Hepatocyte (in vitro differentiated cells): Measurements from ENCODE around the gene AGBL1. TPM values are rescaled to one million over a fixed set of nuclear protein-coding genes. Genes with fewer than 3 reads are reported as not detected.

Experiments used
- DNase-seq: peaks from one replicate; pipeline ENCODE4 v3.0.0-alpha.2; 2016; ENCODE audit warnings: low spot score
- H2AFZ ChIP-seq: fragments of 200-600 bp; sonication (generic); 2 replicates; pipeline ENCODE4 v1.6.0; 2016; ENCODE audit warnings: antibody characterized with exemption, mild to moderate bottlenecking
- H3K27ac ChIP-seq: fragments of 200-600 bp; sonication (generic); 2 replicates; pipeline ENCODE4 v1.5.1; 2016; ENCODE audit warnings: mild to moderate bottlenecking
- H3K27me3 ChIP-seq: fragments of 200-600 bp; sonication (generic); 2 replicates; pipeline ENCODE4 v1.6.1; 2016
- H3K36me3 ChIP-seq: fragments of 200-600 bp; sonication (generic); replicated peaks from 2 replicates; pipeline ENCODE4 v1.5.1; 2016; ENCODE audit warnings: low read depth; ENCODE audit not compliant: insufficient read depth
- H3K4me1 ChIP-seq: fragments of 200-600 bp; sonication (generic); 2 replicates; pipeline ENCODE4 v1.5.1; 2016; ENCODE audit warnings: mild to moderate bottlenecking, moderate library complexity; ENCODE audit not compliant: insufficient read depth
- H3K4me2 ChIP-seq: fragments of 200-600 bp; sonication (generic); 2 replicates; pipeline ENCODE4 v1.6.0; 2016
- H3K4me3 ChIP-seq: fragments of 200-600 bp; sonication (generic); 2 replicates; pipeline ENCODE4 v1.5.1; 2016; ENCODE audit warnings: mild to moderate bottlenecking
- H3K79me2 ChIP-seq: fragments of 200-600 bp; sonication (generic); 2 replicates; pipeline ENCODE4 v1.6.0; 2017; ENCODE audit warnings: mild to moderate bottlenecking
- H3K9me2 ChIP-seq: fragments of 200-600 bp; sonication (generic); replicated peaks from 2 replicates; pipeline ENCODE4 v1.6.0; 2017; ENCODE audit warnings: mild to moderate bottlenecking; ENCODE audit not compliant: insufficient read depth
- H3K9me3 ChIP-seq: fragments of 200-600 bp; sonication (generic); 2 replicates; pipeline ENCODE4 v1.5.1; 2016; ENCODE audit warnings: low read depth, mild to moderate bottlenecking
- H4K20me1 ChIP-seq: fragments of 200-600 bp; sonication (generic); 2 replicates; pipeline ENCODE4 v1.6.0; 2016; ENCODE audit warnings: mild to moderate bottlenecking; ENCODE audit not compliant: insufficient read depth, poor library complexity, severe bottlenecking
- CTCF ChIP-seq: fragments of 200-600 bp; sonication (generic); IDR thresholded peaks from 2 replicates; pipeline ENCODE4 v1.5.1; 2016; ENCODE audit warnings: antibody characterized with exemption, mild to moderate bottlenecking; ENCODE audit not compliant: poor library complexity
- EZH2 ChIP-seq: fragments of 200-600 bp; sonication (generic); IDR thresholded peaks from 2 replicates; pipeline ENCODE4 v1.6.1; 2016; ENCODE audit warnings: antibody characterized with exemption, mild to moderate bottlenecking, borderline replicate concordance
- EZH2phosphoT487 ChIP-seq: fragments of 200-600 bp; sonication (generic); IDR thresholded peaks from one replicate; pipeline ENCODE4 v1.6.1; 2018; ENCODE audit warnings: antibody characterized with exemption, mild to moderate bottlenecking, low read depth, moderate library complexity; ENCODE audit not compliant: unreplicated experiment, severe bottlenecking
- WGBS: methylation state at CpG from one replicate; pipeline ENCODE4 v1.1.6; 2016; ENCODE audit warnings: low lambda C conversion rate; ENCODE audit errors: missing lambda C conversion rate; 5-methylcytosine and 5-hydroxymethylcytosine counted together
- polyA plus RNA-seq: library from polyadenylated mRNA; unstranded; fragments of >200 nt; fragmentation: Nextera tagmentation; extraction: Ambion mirVana; gene quantifications from 2 replicates; pipeline ENCODE4 v1.2.1, GENCODE V29; 2016
- total RNA-seq: library from RNA; depleted of rRNA; stranded (reverse); fragments of >200 nt; gene quantifications from 2 replicates; pipeline ENCODE4 v1.2.3, GENCODE V29; 2014

AGBL1 gene
- total and polyA plus RNA-seq, 2 experiments from 2014 or later = not detected

DNA sequence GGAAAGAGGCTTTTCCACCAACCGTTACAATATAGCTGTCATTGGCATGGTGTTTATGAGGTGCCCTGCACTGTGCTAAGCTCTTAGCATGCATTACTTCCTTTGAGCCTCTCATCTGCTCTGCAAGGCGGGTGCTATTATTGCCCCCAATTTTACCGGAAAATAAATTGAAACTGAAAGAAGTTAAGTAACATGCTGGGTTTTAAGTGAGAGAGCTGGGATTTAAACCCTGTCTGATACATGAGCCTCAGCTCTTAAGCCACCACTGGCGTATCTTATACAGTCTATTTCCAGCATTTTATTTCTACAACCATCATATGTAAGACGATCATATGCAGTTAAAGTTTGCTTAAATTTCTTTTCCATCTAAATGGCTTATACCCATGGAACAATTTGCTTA lies 81.6 kb downstream of the AGBL1 start:
- Histone ChIP-seq H3K79me2 (no peaks in the 10 kb centered on the region), H4K20me1 (no peaks in the 10 kb centered on the region), H3K4me3 (no peak overlapping the region), H3K4me2 (no peak overlapping the region), H3K36me3 (no peaks in the 10 kb centered on the region), H3K27me3 (no peaks in the 10 kb centered on the region), H3K4me1 (peaks cover 29% of the 10 kb centered on the region), H3K9me3 (no peaks in the 10 kb centered on the region), H3K27ac (no peak overlapping the region), H2AFZ (no peak overlapping the region), H3K9me2 (no peaks in the 10 kb centered on the region)
- no peak for TF ChIP-seq EZH2
- no peak for TF ChIP-seq CTCF
- no peak for TF ChIP-seq EZH2phosphoT487
- no peak for DNase-seq
- 45% methylated on average over 5 of the region's 5 CpGs for WGBS

DNA sequence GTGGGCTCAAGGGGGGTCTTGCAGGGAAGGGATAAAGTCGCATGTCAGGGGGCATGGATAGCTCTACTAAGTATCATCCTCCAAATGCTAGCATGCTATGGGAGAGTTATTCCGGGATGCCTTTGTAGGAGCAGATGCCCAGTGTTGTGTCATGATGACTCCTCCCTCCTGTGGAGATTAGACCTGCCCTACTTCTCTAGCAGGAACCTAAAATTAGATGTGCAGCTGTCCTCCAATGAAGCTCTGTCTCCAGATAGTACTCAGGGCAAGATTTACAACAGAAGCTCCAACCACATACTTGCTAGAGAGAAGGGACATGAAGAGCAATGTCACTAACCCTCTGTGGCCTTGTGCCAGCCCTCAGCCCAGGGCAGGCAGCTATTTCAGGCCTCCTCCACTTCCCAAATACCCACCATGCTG lies 82.5 kb downstream of the AGBL1 start:
- TF ChIP-seq CTCF (no peak), EZH2 (no peak), EZH2phosphoT487 (no peak)
- H3K9me3 ChIP-seq = no peaks in the 10 kb centered on the region
- H4K20me1 ChIP-seq = no peaks in the 10 kb centered on the region
- DNase-seq = no peak
- H3K27ac ChIP-seq = no peak overlapping the region
- H3K36me3 ChIP-seq = no peaks in the 10 kb centered on the region
- no peaks in the 10 kb centered on the region for H3K9me2 ChIP-seq
- 93% methylated on average over 2 of the region's 2 CpGs for WGBS
- no peak overlapping the region for H2AFZ ChIP-seq
- no peak overlapping the region for H3K4me3 ChIP-seq
- no peaks in the 10 kb centered on the region for H3K27me3 ChIP-seq
- H3K79me2 ChIP-seq = no peaks in the 10 kb centered on the region
- H3K4me2 ChIP-seq = no peak overlapping the region
- peaks cover 29% of the 10 kb centered on the region for H3K4me1 ChIP-seq

GRCh38 chr15:86162641-86163040 lies 83.0 kb downstream of the AGBL1 start:
- H3K9me3 ChIP-seq = no peaks in the 10 kb centered on the region
- H3K27me3 ChIP-seq = no peaks in the 10 kb centered on the region
- no peak for DNase-seq
- no peak overlapping the region for H3K4me2 ChIP-seq
- TF ChIP-seq CTCF (no peak), EZH2phosphoT487 (no peak), EZH2 (no peak)
- H4K20me1 ChIP-seq = no peaks in the 10 kb centered on the region
- H3K4me1 ChIP-seq = peaks cover 29% of the 10 kb centered on the region
- 95% methylated on average over 2 of the region's 2 CpGs for WGBS
- H3K9me2 ChIP-seq = no peaks in the 10 kb centered on the region
- no peak overlapping the region for H3K4me3 ChIP-seq
- no peaks in the 10 kb centered on the region for H3K79me2 ChIP-seq
- H2AFZ ChIP-seq = no peak overlapping the region
- H3K27ac ChIP-seq = no peak overlapping the region
- no peaks in the 10 kb centered on the region for H3K36me3 ChIP-seq

- Histone ChIP-seq H3K9me3 (no peaks in the 10 kb centered on the region), H3K79me2 (no peaks in the 10 kb centered on the region), H3K36me3 (no peaks in the 10 kb centered on the region), H3K9me2 (no peaks in the 10 kb centered on the region), H3K27ac (peak overlapping the region; percentile 80), H3K27me3 (no peaks in the 10 kb centered on the region), H3K4me2 (peak overlapping the region; percentile 14), H4K20me1 (no peaks in the 10 kb centered on the region), H3K4me1 (peaks cover 29% of the 10 kb centered on the region), H3K4me3 (no peak overlapping the region), H2AFZ (no peak overlapping the region)
- peak; percentile 60 for DNase-seq
- WGBS = 56% methylated on average over 2 of the region's 2 CpGs
- TF ChIP-seq EZH2phosphoT487 (no peak), CTCF (no peak), EZH2 (no peak)
These were observed 84.1 kb downstream of the AGBL1 start for GRCh38 chr15:86163816-86164215.
